DOHH2 (cell line): Measurements from ENCODE around the gene PCTP.

Source experiments
- CTCF ChIP-seq: fragments of 200-600 bp; sonication (generic); IDR thresholded peaks from one replicate; pipeline ENCODE4 v1.5.1; 2014; ENCODE audit warnings: antibody characterized with exemption, mild to moderate bottlenecking, low read depth, low read length; ENCODE audit not compliant: poor library complexity, severe bottlenecking
- EZH2phosphoT487 ChIP-seq: fragments of 200-600 bp; sonication (generic); IDR thresholded peaks from 2 replicates; pipeline ENCODE4 v1.6.1; 2017; ENCODE audit warnings: borderline replicate concordance, mild to moderate bottlenecking, antibody characterized with exemption, low read length, moderate library complexity, mixed read lengths

GRCh38 chr17:55762086-55762858 is 11.4 kb downstream of the PCTP start:
- TF ChIP-seq CTCF (no peak), EZH2phosphoT487 (no peak)
